Cerebellar nuclear complex (tissue), 1 donor: ENCODE data around the gene KRTAP10-8.
"Not testable (repeated sequence)": the region's sequence is repeated elsewhere in the genome, so short reads cannot be mapped to it uniquely, and the experiment has no call there.

Experiments
- DNase-seq, 2 experiments: peaks; one replicate each; lab custom pipeline; 2025; lab: John Stamatoyannopoulos, UW

KRTAP10-8 gene

DNA sequence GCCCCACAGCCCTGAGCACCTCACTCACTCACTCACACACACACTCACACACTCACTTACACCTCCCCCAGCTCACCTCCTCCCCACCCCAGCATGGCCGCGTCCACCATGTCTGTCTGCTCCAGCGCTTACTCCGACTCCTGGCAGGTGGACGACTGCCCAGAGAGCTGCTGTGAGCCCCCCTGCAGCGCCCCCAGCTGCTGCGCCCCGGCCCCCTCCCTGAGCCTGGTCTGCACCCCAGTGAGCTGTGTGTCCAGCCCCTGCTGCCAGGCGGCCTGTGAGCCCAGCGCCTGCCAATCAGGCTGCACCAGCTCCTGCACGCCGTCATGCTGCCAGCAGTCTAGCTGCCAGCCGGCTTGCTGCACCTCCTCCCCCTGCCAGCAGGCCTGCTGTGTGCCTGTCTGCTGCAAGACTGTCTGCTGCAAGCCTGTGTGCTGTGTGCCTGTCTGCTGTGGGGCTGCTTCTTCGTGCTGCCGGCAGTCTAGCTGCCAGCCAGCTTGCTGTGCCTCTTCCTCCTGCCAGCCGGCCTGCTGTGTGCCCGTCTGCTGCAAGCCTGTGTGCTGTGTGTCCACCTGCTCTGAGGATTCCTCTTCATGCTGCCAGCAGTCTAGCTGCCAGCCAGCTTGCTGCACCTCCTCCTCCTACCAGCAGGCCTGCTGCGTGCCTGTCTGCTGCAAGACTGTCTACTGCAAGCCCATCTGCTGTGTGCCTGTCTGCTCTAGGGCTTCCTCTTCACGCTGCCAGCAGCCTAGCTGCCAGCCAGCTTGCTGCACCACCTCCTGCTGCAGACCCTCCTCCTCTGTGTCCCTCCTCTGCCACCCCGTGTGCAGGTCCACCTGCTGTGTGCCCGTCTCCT lies 34.7 kb downstream of the KRTAP10-8 start, which contains the start of gene KRTAP10-11:
TSS of gene KRTAP10-11 (plus strand) at position 49 of the 856 bp plus-strand sequence. CDS start at position 94, 45 bp downstream.
- not testable (repeated sequence) for DNase-seq

DNA sequence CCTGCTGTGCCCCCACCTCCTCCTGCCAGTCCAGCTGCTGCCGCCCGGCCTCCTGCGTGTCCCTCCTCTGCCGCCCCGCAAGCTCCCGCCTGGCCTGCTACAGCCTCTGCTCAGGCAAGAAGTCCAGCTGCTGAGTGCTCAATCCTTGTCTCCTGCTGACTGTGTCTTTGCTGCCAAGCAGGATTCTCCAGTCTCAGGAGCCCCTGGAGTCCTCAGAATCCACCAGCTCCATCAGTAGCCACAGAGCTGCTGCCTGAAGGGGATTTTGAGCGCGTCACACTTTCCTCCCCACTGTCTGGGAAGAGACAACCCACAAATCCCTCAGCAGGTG lies 35.3 kb downstream of the KRTAP10-8 start:
- no peak for DNase-seq

DNA sequence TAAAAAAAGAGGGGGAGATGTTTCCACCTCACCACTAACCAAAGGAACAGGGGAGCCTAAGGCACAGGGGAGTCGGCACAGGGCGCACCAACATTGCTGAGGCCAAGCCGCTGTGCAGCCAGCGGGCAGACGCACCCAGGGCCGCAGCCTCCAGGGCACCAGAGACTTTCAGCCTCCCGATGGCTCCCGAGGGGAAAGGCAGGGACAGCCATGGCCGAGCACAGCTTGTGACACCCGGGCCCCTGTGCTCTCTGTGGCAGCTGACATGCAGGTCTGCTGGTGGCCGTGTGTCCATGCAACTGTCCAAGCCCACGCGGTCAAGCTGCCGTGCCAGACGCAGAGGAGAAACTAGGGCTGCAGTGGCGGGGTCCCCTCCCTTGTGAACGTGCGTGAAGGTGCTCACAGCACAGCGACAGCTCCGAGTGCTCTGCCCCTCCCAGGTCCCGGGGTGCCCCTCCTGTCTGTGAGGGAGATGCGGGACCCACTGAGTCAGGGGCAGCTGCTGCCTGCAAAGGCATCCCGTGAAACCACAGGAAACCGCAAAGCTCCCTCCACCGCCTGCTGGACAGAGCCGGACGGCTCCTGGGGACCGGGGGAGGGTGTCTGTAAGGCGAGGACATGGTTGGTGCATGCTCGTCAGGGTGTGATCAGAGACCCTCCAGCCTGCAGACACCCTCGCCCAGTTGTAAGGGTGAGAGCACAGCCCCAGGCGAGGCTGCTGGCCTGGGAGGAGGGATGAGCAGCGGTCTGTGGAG lies 36.9 kb downstream of the KRTAP10-8 start:
- no peak for DNase-seq

DNA sequence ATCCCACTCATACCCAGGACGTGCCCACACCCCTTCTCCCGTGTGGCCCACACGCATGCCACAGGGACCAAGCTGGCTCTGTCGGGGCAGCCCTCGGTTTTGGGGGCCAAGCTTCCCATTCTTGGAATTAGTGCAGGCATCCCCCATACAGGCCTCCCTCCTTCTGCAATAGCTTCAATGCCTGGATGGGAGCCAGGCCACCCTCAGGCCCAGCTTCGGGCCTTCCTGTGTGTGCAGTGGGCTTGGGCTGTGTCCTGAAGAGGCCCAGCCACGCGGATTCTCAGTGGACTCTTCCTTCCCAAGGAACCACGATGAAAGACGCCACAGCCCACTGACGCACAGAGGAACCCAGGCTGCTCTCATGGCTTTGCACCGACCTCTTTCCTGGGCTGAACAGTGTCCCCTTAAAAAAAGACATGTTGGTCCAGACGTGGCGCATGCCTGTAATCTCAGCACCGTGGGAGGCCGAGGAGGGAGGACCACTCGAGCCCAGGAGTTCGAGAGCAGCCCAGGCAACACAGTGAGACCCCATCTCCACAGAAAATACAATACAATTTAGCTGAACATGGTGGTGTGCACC lies 37.7 kb downstream of the KRTAP10-8 start:
- DNase-seq = no peak

DNA sequence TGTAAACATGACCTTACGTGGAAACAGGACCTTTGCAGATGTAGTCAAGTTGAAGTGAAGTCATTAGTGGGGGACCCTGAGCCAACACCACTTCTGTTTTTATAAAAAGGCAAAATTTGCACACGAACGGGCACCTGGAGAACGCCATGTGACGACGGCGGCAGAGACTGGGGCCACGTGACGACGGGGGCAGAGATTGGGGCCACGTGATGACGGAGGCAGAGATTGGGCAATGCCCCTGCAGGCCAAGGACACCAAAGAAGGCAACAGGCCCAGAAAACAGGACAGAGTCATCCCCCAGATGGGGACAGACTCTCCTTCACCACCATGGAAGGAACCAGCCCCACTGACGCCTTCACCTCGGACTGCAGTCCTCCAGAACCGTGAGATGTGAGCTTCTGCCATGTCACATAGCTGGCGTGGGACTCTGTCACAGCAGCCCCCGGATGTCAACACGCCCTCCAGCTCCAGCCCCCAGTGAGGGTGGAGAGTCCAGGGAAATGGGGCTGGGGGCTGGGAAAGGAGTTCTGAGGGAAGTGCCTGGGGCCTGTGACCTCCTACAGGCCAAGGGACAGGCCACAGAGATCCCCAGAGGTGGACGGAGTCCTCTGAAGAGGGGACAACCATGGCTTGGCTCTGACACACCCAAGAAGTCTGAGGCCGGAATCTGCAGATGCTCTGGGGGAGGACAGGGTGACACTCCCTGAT lies 38.5 kb downstream of the KRTAP10-8 start:
- no peak for DNase-seq

DNA sequence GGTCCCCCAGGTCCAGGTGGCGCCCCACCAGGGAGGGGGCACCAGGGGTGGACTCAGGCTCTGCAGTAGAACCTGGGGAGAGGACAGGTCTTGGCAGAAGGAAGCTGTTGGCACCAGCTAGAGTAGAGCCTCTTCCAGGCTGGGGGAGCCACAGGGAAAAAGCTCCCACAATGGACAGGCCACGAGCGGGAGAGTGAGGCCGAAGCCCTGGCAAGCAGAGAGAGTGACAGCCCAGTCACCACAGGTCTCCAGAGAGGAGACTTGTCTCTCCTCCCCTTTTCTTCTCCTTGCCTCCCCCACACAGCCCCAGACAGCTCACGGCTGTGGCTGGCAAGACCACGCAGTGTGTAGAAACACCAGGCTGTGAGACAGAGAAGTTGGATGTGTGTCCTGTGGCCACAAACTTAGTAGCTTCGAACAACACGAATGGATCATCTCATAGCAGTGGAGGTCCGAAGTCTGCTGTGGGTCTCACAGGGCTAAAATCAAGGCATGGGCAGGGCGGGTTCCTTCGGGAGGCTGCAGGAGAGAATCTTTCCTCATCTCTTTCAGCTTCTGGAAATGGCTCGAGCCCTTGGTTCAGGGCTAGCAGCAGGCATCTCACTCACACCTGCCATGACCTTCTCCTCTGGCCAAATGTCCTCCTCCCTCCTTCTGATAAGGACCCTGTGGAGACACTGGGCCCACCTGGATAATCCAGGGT lies 39.2 kb downstream of the KRTAP10-8 start:
- no peak for DNase-seq

DNA sequence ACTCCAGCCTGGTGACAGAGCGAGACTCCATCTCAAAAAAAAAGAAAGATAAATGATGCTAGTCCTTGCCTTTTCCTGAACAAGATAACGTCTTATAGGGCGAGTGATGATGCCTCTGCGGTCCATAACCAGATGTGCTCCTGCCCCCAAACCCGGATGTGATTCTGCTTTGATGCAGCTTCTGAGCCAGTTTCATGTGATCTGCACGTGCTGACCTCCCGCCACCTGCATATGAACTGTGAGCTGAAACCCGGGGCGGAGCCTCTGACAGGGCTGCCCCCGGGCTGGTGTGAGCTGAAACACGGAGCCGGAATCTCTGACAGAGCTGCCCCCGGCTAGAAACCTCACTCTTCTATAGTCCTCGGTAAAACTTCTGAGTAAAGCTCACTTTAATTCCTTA lies 41.2 kb downstream of the KRTAP10-8 start:
- DNase-seq = no peak

DNA sequence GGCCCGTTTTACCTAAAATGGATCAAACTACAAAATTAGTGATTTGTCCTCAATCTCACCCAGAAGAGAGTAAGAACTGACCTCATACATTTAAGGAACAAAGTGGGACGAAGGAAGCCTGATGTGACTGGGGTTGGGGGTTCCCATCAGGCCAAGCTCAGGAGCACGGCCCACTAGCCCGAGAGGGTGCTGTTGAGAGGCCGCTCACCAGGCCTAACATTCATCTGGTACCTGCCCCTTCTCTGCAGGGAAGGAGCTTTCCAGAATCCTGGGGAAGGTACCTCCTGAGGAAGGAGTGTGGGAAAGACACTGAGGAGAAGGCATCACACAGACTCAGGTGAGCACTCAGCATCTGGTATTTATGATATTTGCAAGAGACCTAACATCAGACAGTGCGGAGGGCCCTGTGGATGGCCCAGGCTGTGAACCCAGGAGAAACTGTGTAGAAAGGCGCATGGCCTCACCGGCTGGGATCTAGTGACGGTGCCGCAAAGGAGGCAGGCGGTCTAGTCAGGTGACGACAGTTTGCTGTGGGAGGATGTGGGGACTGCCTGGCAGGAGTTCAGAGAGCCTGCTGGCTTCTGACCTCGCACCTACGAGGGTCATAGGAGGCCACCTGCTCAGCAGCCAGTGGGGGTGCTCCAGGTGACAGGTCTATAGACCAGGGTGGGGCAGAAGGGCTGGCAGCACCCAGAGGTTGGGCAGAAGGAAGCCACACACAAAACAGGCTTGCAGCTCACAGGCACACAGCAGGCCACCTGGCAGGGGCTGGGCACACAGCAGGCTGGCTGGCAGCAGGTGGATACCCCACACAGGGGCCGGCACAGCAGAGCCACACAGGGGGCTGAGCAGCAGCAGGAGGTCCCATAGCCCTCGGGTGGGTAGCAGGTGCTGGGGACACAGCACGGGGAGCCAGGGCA lies 42.0 kb downstream of the KRTAP10-8 start:
- DNase-seq = no peak

DNA sequence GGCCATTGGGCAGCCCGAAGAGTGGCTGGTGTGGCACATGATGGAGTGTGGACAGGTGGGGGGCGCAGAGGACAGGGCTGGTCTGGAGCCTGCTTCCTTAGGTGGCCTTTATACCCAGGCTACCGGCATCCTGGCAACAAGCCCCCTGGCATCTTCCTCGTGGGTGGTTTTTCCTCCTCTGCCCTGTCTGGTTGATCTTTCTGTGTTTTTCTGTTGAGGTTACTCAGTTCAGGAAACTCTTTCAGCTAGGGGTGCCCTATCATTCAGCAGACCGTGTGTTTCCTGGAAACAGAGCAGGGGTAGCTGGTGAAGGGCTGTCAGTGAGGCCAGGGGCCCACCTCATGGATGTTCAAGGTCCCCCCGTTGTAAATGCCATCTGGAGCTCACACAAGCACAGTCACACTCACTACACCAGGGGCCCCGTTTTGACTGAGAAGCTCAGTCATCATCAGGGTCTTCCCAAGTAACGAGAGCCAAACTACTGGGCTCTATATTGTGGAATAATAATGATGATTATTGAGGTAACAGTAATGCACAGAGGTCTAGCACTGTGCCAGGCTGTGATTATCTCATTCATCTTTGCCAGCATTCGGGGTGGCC lies 42.8 kb downstream of the KRTAP10-8 start, which contains the start of gene KRTAP12-4:
TSS of gene KRTAP12-4 (minus strand) at position 84 of the 600 bp plus-strand sequence. CDS start at position 39, 45 bp downstream.
- DNase-seq = no peak

DNA sequence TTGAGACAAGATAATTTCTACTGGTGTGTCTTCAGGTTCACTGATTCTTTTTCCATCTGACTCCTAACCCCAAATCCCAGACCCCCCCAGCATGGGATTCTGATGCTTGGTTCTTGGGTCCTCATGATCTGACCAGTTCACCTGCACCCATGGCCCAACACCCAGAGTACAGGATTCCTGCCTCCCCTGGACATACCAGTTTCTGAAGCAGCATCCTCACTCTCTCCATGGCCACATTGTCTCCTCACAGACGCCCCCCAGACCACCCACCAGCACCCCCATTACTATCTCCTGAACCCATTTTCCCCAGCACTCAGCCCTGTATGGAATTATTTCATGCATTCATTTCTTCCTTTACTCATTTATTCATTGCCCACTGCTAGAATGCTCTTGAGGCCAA lies 45.0 kb downstream of the KRTAP10-8 start:
- DNase-seq = no peak

DNA sequence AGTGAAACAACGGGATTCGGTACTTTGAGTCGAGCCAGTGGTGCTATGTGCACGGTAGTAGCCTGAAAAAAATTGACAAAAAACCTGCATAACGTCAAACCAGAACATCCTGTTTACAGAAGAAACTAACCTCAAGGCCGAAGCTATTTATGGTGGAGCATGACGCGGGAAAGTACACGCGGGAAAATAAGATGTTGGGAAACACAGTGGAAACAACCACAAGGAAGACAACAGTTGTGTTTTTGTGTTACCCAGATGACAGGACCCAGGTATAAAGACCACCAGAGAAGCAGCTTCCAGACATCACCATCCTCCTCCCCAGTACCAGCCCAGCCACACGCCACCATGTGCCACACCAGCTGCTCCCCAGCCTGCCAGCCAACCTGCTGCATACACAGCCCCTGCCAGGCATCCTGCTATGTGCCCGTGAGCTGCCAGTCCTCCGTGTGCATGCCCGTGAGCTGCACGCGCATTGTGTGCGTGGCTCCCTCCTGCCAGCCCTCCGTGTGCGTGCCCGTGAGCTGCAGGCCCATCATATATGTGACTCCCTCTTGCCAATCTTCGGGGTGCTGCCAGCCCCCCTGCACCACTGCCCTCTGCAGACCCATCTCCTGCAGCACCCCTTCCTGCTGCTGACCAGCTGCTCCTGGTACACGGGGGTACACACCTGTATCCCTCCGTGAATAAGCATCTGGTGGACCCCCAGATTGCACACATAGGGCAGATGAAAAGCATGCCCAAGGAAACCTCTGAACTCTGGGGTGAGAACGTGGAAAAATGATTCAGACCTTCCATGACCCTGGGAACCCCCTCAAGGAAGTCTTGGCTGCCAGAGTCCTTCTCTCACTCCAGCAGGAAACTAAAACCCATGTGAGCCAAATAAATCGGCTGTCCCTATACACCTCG lies 46.0 kb downstream of the KRTAP10-8 start, which contains the start of gene KRTAP12-3:
TSS of gene KRTAP12-3 (plus strand) at position 298 of the 906 bp plus-strand sequence. CDS start at position 346, 48 bp downstream.
- no peak for DNase-seq

DNA sequence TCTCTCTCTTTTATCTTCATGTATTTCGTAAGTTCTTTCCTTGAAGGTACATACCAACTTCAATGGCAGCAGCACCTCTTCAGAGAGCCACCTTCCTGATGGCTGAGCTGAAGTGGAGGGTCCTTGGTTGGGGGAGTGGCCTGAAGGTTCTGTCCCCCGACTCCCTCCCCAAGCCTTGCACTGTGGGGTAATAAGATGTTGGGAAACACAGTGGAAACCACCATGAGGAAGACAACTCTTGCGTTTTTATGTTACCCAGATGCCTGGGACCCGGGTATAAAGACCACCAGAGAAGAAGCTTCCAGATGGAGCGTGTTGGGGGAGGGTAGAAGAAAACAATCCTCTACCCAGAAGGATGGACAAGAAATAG lies 46.6 kb downstream of the KRTAP10-8 start:
- DNase-seq = no peak

DNA sequence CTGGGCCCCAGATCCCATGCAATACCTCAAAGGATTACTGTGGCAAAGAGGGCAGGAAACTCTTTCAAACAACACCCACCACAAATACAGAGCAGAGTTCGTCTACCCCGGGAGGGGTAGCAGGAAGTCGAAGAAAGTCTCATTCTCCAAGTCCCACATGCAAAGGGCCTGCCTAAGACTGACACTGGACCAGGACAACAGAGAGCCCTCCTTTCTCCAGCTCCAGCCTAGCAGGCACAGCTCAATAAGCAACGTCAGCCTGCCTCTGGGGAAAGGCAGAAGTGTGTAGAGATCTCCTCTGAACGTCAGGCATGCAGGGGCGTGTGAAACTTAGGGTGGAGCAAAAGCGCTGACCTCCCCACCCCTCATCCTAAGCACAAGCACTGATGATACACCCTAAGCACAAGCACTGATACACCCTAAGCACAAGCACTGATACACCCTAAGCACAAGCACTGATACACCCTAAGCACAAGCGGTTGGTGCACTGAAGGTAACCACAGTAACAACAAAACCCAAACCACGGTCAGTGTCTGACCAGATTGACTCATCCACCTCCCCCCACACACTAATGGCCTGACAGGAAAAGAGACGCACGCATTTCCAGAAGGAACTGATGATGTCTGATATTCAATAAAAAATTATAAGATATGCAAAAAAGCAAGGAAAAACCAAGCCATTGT lies 47.2 kb downstream of the KRTAP10-8 start:
- no peak for DNase-seq

DNA sequence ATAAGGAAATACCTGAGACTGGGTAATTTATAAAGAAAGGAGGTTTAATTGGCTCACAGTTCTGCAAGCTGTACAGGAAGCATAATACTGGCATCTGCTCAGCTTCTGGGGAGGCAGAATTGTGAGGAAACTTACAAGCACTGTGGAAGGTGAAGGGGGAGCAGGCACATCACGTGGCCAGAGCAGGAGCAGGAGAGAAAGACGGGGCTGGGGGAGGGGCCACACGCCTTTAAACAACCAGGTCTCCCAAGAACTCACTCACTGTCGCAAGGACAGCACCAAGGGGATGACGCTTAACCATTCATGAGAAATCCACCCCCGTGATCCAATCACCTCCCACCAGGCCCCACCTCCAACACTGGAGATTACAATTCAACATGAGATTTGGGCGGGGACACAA lies 49.7 kb downstream of the KRTAP10-8 start:
- DNase-seq = not testable (repeated sequence)
